ENCODE results near the gene HMGN3. TPM values are rescaled to one million over a fixed set of nuclear protein-coding genes. Genes with fewer than 3 reads are reported as not detected.
"Not testable (repeated sequence)": the region's sequence is repeated elsewhere in the genome, so short reads cannot be mapped to it uniquely, and the experiment has no call there.

The HMGN3 gene
- total RNA-seq, 4 donors from 2014 or later = 9.3 to 102 (median 16.5) TPM

DNA sequence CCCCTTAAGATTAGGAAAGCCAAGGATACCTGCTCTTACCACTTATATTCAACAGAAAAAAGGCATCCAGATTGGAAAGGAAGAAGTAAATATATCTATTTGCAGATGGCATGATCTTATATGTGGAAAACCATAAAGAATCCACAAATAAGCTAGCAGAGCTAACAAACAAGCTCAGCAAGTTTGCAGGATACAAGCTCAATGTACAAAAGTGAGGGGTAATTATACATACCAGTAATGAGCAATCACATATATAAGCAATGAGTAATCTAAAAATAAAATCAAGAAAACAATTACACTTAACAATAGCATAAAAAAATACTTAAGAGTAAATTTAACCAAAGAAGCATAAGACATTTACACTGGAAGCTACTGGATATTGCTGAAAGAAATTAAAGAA lies 31.6 kb upstream of the HMGN3 start:
- Histone ChIP-seq H3K27ac (no peak overlapping the region), H3K4me1 (no peaks in the 10 kb centered on the region), H3K36me3 (no peaks in the 10 kb centered on the region), H3K9me3 (no peaks in the 10 kb centered on the region), H3K4me3 (no peak overlapping the region), H3K27me3 (no peaks in the 10 kb centered on the region)
- no peak for TF ChIP-seq POLR2A (IDR thresholded peaks at IDR 0.05)
- TF ChIP-seq, protein P1, sequence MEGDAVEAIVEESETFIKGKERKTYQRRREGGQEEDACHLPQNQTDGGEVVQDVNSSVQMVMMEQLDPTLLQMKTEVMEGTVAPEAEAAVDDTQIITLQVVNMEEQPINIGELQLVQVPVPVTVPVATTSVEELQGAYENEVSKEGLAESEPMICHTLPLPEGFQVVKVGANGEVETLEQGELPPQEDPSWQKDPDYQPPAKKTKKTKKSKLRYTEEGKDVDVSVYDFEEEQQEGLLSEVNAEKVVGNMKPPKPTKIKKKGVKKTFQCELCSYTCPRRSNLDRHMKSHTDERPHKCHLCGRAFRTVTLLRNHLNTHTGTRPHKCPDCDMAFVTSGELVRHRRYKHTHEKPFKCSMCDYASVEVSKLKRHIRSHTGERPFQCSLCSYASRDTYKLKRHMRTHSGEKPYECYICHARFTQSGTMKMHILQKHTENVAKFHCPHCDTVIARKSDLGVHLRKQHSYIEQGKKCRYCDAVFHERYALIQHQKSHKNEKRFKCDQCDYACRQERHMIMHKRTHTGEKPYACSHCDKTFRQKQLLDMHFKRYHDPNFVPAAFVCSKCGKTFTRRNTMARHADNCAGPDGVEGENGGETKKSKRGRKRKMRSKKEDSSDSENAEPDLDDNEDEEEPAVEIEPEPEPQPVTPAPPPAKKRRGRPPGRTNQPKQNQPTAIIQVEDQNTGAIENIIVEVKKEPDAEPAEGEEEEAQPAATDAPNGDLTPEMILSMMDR (IDR thresholded peaks at IDR 0.05) = no peak
- no peak for DNase-seq

DNA sequence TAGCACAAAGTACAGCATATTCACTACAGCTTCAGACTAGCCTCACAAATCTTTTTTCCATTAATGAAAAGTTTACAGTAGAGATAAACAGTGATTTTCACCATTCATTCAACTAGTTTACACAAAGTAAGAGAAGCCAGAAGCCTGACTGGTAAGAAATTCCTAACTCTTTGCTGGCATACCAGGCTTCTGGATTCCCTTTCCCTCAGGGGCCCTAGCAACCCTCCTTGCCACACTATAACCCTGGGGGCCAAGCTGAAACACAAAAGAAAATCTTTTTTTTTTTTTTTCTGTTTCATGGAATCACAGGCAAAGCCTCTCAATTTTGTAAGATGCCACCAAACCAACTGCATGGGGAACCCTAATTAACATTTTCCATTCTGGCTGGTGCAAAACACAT lies 28.9 kb upstream of the HMGN3 start:
- H3K9me3 ChIP-seq = no peaks in the 10 kb centered on the region
- no peak overlapping the region for H3K4me3 ChIP-seq
- H3K27ac ChIP-seq = no peak overlapping the region
- no peaks in the 10 kb centered on the region for H3K4me1 ChIP-seq
- no peaks in the 10 kb centered on the region for H3K27me3 ChIP-seq
- TF ChIP-seq, protein P1 (IDR thresholded peaks at IDR 0.05) = no peak
- TF ChIP-seq POLR2A (IDR thresholded peaks at IDR 0.05) = no peak
- H3K36me3 ChIP-seq = no peaks in the 10 kb centered on the region
- DNase-seq = no peak

DNA sequence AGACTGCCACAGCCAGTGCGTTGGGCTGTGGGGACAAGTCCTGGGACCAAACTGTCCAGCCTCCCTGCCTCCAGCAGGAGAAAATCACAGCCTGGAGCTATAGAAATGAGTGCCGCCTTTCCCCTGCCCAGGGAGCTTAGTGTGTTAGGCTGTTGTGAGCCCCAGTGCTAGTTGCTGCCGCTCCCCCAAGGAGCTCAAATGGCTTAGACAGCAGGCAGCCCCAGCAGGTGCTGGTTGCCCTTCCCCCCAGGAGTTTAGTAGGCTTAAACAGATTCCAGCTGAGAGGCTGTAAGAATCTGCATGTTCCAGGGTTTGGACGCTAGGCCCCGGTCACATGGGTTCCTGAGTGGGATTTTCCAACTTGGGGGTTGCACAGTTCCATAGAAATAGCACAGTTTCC lies 27.2 kb upstream of the HMGN3 start:
- H3K27ac ChIP-seq = no peak overlapping the region
- TF ChIP-seq, protein P1 (IDR thresholded peaks at IDR 0.05) = no peak
- TF ChIP-seq POLR2A (IDR thresholded peaks at IDR 0.05) = no peak
- H3K36me3 ChIP-seq = no peaks in the 10 kb centered on the region
- H3K4me3 ChIP-seq = no peak overlapping the region
- H3K27me3 ChIP-seq = no peaks in the 10 kb centered on the region
- no peaks in the 10 kb centered on the region for H3K4me1 ChIP-seq
- DNase-seq = no peak
- no peaks in the 10 kb centered on the region for H3K9me3 ChIP-seq

DNA sequence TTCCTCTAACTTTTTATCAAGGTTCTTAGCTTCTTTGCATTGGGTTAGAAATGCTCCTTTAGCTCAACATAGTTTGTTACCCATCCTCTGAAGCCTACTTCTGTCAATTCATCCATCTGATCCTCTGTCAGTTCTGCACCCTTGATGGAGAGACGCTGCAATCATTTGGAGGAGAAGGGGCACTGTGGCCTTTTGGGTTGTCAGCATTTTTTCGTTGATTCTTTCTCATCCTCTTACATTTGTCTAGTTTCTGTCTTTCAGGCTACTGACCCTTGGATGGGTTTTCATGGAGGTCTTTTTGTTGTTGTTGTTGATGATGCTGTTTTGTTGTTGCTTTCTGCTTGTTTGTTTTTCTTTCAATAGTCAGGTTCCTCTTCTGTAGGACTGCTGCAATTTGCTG lies 26.3 kb upstream of the HMGN3 start:
- Histone ChIP-seq H3K4me1 (no peaks in the 10 kb centered on the region), H3K27me3 (no peaks in the 10 kb centered on the region), H3K4me3 (no peak overlapping the region), H3K27ac (no peak overlapping the region), H3K9me3 (no peaks in the 10 kb centered on the region), H3K36me3 (no peaks in the 10 kb centered on the region)
- no peak for DNase-seq
- no peak for TF ChIP-seq POLR2A (IDR thresholded peaks at IDR 0.05)
- TF ChIP-seq, protein P1 (IDR thresholded peaks at IDR 0.05) = no peak

DNA sequence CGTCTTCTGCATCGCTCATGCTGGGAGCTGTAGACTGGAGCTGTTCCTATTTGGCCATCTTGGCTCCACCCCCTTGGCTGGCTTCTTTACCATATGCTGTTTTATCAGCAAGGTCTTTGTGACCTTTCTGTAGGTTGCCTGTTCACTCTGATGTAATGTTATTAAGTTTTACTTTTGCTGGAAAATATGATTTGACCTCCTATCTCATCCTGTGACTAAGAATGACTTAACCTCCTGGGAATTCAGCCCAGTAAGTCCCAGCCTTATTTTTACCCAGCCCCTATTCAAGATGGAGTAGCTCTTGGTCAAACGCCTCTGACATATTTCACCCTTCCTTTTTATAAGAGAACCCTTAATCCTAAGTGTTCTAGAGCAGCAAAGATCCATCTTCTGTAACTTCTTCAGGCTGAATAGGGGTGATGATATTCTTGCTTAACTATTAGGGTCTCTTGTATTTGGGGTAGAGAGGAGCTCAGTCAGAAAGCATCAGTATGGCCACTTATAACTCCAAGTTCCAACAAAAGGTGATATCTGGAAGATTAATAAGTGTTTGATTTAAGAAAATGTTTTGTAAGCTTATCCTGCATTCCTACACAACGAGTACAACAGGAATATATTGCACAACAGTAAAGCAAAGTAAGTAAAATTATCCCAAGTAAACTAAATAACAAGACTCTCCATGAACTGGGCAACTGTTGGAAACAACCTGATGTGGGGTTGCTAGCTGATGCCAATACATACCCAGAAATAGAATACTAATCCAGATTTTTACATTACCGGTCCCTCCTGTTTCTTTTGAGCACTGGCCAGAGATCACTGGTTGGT lies 23.1 kb upstream of the HMGN3 start:
- DNase-seq = no peak
- Histone ChIP-seq H3K36me3 (no peaks in the 10 kb centered on the region), H3K27ac (no peak overlapping the region), H3K27me3 (no peaks in the 10 kb centered on the region), H3K4me1 (no peaks in the 10 kb centered on the region), H3K9me3 (no peaks in the 10 kb centered on the region), H3K4me3 (no peak overlapping the region)
- no peak for TF ChIP-seq POLR2A (IDR thresholded peaks at IDR 0.05)
- TF ChIP-seq, protein P1 (IDR thresholded peaks at IDR 0.05) = no peak

DNA sequence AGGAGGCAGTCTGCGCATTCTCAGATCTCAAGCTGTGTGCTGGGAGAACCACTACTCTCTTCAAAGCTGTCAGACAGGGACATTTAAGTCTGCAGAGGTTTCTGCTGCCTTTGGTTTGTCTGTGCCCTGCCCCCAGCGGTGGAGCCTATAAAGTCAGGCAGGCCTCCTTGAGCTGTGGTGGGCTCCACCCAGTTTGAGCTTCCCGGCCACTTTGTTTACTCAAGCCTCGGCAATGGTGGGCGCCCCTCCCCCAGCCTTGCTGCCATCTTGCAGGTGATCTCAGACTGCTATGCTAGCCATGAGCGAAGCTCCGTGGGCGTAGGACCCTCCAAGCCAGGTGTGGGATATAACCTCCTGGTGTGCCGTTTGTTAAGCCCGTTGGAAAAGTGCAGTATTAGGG lies 22.3 kb upstream of the HMGN3 start:
- not testable (repeated sequence) for H3K27me3 ChIP-seq, H3K9me3 ChIP-seq, H3K36me3 ChIP-seq, H3K27ac ChIP-seq, H3K4me1 ChIP-seq, H3K4me3 ChIP-seq, DNase-seq

DNA sequence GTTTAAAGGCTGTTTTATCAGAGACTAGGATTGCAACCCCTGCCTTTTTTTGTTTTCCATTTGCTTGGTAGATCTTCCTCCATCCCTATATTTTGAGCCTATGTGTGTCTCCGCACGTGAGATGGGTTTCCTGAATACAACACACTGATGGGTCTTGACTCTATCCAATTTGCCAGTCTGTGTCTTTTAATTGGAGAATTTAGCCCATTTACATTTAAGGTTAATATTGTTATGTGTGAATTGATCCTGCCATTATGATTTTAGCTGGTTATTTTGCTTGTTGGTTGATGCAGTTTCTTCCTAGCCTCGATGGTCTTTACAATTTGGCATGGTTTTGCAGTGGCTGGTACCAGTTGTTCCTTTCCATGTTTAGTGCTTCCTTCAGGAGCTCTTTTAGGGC lies 20.6 kb upstream of the HMGN3 start:
- H3K36me3 ChIP-seq, DNase-seq: not testable (repeated sequence)

More for the DNA sequence above, 20.6 kb upstream of the HMGN3 start:
- H3K4me3 ChIP-seq, H3K27ac ChIP-seq, H3K27me3 ChIP-seq, H3K4me1 ChIP-seq, H3K9me3 ChIP-seq: not testable (repeated sequence)
